ENCODE data around the gene COL2A1. TPM values are rescaled to one million over a fixed set of nuclear protein-coding genes. Genes with fewer than 3 reads are reported as not detected.

The COL2A1 gene
- total RNA-seq, 1 experiment from 2014 or later, result 0.50 TPM

DNA sequence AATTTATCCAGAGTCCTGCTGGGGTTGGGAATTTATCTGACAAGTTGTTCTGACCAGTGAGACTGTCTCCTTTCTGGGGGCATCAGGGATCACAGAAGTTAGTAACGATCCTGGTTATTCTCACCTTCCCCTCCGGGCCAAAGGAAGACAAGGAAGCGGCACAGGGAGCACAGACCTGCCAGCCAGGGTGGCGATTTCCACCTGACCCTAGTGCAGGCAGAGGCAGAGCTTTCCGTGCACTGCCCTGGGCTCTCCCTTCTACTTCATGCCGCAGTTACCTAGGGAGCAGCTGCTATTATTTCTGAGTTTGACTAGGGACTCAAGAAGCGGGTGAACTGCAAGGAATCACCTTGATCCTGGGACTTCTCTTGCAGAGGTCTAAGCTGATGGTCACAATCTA, 33.4 kb downstream of the COL2A1 start:
- Mint-ChIP-seq H3K36me3 (ENCODE audit: insufficient read depth, unreplicated experiment) (peaks cover 5% of the 10 kb centered on the region), H3K9me3 (ENCODE audit: low read depth, unreplicated experiment) (no peaks in the 10 kb centered on the region), H3K4me1 (ENCODE audit: low read depth, unreplicated experiment) (no peaks in the 10 kb centered on the region), H3K27ac (ENCODE audit: unreplicated experiment) (no peak overlapping the region), H3K4me3 (ENCODE audit: low read depth, unreplicated experiment) (no peak overlapping the region), H3K27me3 (ENCODE audit: unreplicated experiment) (peaks cover 23% of the 10 kb centered on the region)
- TF ChIP-seq, protein P1, sequence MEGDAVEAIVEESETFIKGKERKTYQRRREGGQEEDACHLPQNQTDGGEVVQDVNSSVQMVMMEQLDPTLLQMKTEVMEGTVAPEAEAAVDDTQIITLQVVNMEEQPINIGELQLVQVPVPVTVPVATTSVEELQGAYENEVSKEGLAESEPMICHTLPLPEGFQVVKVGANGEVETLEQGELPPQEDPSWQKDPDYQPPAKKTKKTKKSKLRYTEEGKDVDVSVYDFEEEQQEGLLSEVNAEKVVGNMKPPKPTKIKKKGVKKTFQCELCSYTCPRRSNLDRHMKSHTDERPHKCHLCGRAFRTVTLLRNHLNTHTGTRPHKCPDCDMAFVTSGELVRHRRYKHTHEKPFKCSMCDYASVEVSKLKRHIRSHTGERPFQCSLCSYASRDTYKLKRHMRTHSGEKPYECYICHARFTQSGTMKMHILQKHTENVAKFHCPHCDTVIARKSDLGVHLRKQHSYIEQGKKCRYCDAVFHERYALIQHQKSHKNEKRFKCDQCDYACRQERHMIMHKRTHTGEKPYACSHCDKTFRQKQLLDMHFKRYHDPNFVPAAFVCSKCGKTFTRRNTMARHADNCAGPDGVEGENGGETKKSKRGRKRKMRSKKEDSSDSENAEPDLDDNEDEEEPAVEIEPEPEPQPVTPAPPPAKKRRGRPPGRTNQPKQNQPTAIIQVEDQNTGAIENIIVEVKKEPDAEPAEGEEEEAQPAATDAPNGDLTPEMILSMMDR (IDR thresholded peaks at IDR 0.05; ENCODE audit: unreplicated experiment), result no peak
- intact Hi-C loops (cut with micrococcal nuclease; ENCODE audit: unreplicated experiment), result no loop called here
- DNase-seq, result no peak
- no TSS peak for BruUV-seq (replicated peaks)
- CTCF ChIA-PET, result no interaction called here

DNA sequence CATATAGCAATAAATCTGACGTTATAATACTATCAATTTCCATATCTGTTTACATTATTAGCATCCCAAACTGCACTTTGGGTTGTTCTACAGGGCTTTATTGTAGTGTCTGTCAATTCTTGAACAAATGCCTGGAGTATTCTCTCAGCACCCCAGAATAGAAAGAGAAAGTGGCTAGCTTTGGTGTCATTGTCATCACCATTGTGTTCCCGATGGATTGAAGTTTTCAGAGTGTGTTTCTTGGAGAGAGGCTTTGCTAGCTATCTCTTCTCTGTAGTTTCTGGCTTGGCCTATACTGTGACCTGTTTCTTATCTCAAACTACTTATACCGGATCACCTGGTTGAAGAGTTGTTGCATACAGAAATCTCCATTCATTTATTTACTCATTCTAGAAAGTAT, 34.4 kb downstream of the COL2A1 start:
- no peak for DNase-seq
- Mint-ChIP-seq H3K9me3 (ENCODE audit: low read depth, unreplicated experiment) (no peaks in the 10 kb centered on the region), H3K4me1 (ENCODE audit: low read depth, unreplicated experiment) (no peaks in the 10 kb centered on the region), H3K36me3 (ENCODE audit: insufficient read depth, unreplicated experiment) (peaks cover 5% of the 10 kb centered on the region), H3K4me3 (ENCODE audit: low read depth, unreplicated experiment) (no peak overlapping the region), H3K27me3 (ENCODE audit: unreplicated experiment) (peaks cover 23% of the 10 kb centered on the region), H3K27ac (ENCODE audit: unreplicated experiment) (no peak overlapping the region)
- TF ChIP-seq, protein P1 (IDR thresholded peaks at IDR 0.05; ENCODE audit: unreplicated experiment), result no peak
- intact Hi-C loops (cut with micrococcal nuclease; ENCODE audit: unreplicated experiment), result no loop called here
- CTCF ChIA-PET, result interaction anchor here (1.0 kb wide), 1 partner anchor 21 kb away, joined by 3 read pairs; no protein-coding TSS in a partner anchor
- no TSS peak for BruUV-seq (replicated peaks)

DNA sequence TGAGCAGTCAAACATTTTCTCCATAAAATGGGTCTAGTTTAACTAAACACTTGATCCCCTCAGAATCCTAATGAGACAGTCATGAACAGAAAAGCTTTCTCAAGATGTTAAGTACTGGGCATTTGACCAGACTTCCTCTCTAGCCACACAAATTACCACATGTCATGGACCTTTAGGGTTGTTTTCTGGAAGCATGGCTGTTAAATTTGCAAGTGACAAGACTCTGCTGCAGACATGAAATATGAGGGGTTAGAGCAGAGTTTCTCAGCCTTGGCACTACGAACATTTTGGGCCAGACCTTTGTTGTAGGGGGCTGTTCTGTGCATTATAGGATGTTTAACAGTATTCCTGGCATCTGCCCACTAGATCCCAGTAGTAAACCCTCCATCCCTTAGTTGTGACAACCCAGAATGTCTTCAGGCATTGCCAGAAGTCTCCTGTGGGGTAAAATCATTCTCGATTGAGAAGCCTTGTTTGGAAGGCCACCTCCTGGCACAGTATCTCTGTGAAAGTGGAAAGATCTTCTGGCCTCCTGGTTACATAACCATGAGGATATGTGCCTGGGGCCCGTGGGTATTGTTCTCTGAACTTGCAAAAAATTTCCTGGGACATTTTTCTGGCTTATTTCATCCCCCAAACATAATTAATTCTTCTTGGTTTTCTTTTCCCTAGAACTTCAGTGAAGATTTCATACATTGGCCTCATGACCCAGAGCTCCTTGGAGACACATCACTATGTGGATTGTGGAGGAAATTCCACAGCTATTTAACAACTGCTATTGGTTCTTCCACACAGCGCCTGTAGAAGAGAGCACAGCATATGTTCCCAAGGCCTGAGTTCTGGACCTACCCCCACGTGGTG, 36.6 kb downstream of the COL2A1 start:
- intact Hi-C loops (cut with micrococcal nuclease; ENCODE audit: unreplicated experiment), result no loop called here
- Mint-ChIP-seq H3K4me1 (ENCODE audit: low read depth, unreplicated experiment) (no peaks in the 10 kb centered on the region), H3K9me3 (ENCODE audit: low read depth, unreplicated experiment) (no peaks in the 10 kb centered on the region), H3K36me3 (ENCODE audit: insufficient read depth, unreplicated experiment) (peaks cover 19% of the 10 kb centered on the region), H3K27me3 (ENCODE audit: unreplicated experiment) (peaks cover 8% of the 10 kb centered on the region), H3K27ac (ENCODE audit: unreplicated experiment) (no peak overlapping the region), H3K4me3 (ENCODE audit: low read depth, unreplicated experiment) (no peak overlapping the region)
- DNase-seq, result no peak
- BruUV-seq (replicated peaks), result no TSS peak
- TF ChIP-seq, protein P1 (IDR thresholded peaks at IDR 0.05; ENCODE audit: unreplicated experiment), result no peak
- CTCF ChIA-PET, result no interaction called here

DNA sequence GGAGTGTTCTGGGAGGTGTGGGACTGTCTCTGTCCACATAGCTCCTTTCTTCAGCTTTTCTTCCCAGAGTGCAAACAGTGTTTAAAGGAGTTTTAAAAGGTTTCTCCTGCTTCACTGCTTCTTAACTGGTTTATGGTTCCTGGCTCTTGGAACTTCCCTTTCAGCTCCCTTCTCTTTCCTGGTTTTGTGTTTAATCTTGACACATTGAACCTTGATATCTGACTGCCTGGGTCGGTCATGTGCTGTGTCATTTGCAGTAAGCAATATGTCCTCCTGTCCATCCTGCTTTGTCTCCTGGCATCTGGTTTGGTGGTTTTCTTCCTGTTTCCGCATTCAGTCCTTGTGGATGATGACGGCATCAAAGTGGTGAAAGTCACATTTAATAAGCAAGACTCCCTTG, 38.7 kb downstream of the COL2A1 start:
- Mint-ChIP-seq H3K9me3 (ENCODE audit: low read depth, unreplicated experiment) (no peaks in the 10 kb centered on the region), H3K4me3 (ENCODE audit: low read depth, unreplicated experiment) (no peak overlapping the region), H3K27me3 (ENCODE audit: unreplicated experiment) (peaks cover 27% of the 10 kb centered on the region), H3K36me3 (ENCODE audit: insufficient read depth, unreplicated experiment) (peaks cover 19% of the 10 kb centered on the region), H3K27ac (ENCODE audit: unreplicated experiment) (no peak overlapping the region), H3K4me1 (ENCODE audit: low read depth, unreplicated experiment) (no peaks in the 10 kb centered on the region)
- DNase-seq, result no peak
- CTCF ChIA-PET, result no interaction called here
- TF ChIP-seq, protein P1 (IDR thresholded peaks at IDR 0.05; ENCODE audit: unreplicated experiment), result no peak
- intact Hi-C loops (cut with micrococcal nuclease; ENCODE audit: unreplicated experiment), result no loop called here
- BruUV-seq (replicated peaks), result TSS peak; percentile 20

Measured in Calu3 (cell line).